Activated B cell treated with CpG ODN at 0.5 μM for 24 hours (primary cell): Measurements from ENCODE around the gene ZNF334. TPM values are rescaled to one million over a fixed set of nuclear protein-coding genes. Genes with fewer than 3 reads are reported as not detected.

Source experiments
- ATAC-seq: fragments of 200-7000 bp; cut with Tn5 transposase; one replicate; pipeline ENCODE4 v1.10.0; 2021; ENCODE audit warnings: low read depth, mild to moderate bottlenecking, moderate library complexity
- CTCF ChIA-PET: fragments of 350-600 bp; sonication (Branson Sonifier 250); formaldehyde crosslinking; loops from one replicate; lab custom pipeline; 2021; ENCODE audit warnings: antibody characterized with exemption; lab: Charles Lee
- POLR2A ChIA-PET: fragments of 350-600 bp; sonication (Branson Sonifier 250); formaldehyde crosslinking; loops from one replicate; lab custom pipeline; 2021; ENCODE audit warnings: antibody characterized with exemption; lab: Charles Lee
- DNase-seq: peaks from one replicate; pipeline ENCODE4 v3.0.0; 2022
- H3K27ac Mint-ChIP-seq: one replicate; pipeline ENCODE4 v1.8.0; 2020; ENCODE audit warnings: mixed read lengths
- H3K27me3 Mint-ChIP-seq: one replicate; pipeline ENCODE4 v1.8.0; 2021; ENCODE audit warnings: mixed read lengths
- H3K36me3 Mint-ChIP-seq: one replicate; pipeline ENCODE4 v1.8.0; 2021; ENCODE audit warnings: low read depth, mixed read lengths
- H3K4me1 Mint-ChIP-seq: one replicate; pipeline ENCODE4 v1.8.0; 2021; ENCODE audit warnings: mixed read lengths
- H3K4me3 Mint-ChIP-seq: one replicate; pipeline ENCODE4 v1.8.0; 2020; ENCODE audit warnings: mild to moderate bottlenecking, mixed read lengths
- H3K9me3 Mint-ChIP-seq: one replicate; pipeline ENCODE4 v1.8.0; 2020; ENCODE audit warnings: mixed read lengths
- CTCF ChIP-seq: fragments of 200-600 bp; IDR thresholded peaks from one replicate; pipeline ENCODE4 v1.8.0; 2022; ENCODE audit warnings: antibody characterized with exemption, mild to moderate bottlenecking
- intact Hi-C: fragments of 100-400 bp; cut with micrococcal nuclease; formaldehyde crosslinking; loops from one replicate; pipeline ENCODE4 v1.15.1; 2024
- total RNA-seq: library from RNA; stranded (reverse); gene quantifications from 2 replicates; pipeline ENCODE4 v1.2.3, GENCODE V29; 2022

Gene ZNF334
- total RNA-seq, 1 donor from 2014 or later: 0.27 TPM

GRCh38 chr20:46549188-46549972 is 36.0 kb upstream of the ZNF334 start:
- no peaks in the 10 kb centered on the region for H3K36me3 Mint-ChIP-seq
- no peaks in the 10 kb centered on the region for H3K9me3 Mint-ChIP-seq
- H3K4me1 Mint-ChIP-seq: peaks cover 42% of the 10 kb centered on the region
- POLR2A ChIA-PET: no interaction called here
- CTCF ChIA-PET: no interaction called here
- H3K27me3 Mint-ChIP-seq: no peaks in the 10 kb centered on the region
- DNase-seq: no peak
- H3K4me3 Mint-ChIP-seq: no peak overlapping the region
- H3K27ac Mint-ChIP-seq: no peak overlapping the region
- TF ChIP-seq CTCF: no peak
- no peak for ATAC-seq
- intact Hi-C loops: no loop called here

GRCh38 chr20:46548688-46549087 is 35.3 kb upstream of the ZNF334 start:
- ChIA-PET POLR2A (no interaction called here), CTCF (no interaction called here)
- H3K36me3 Mint-ChIP-seq: no peaks in the 10 kb centered on the region
- intact Hi-C loops: no loop called here
- ATAC-seq: no peak
- H3K27ac Mint-ChIP-seq: no peak overlapping the region
- no peaks in the 10 kb centered on the region for H3K9me3 Mint-ChIP-seq
- TF ChIP-seq CTCF: no peak
- peaks cover 38% of the 10 kb centered on the region for H3K4me1 Mint-ChIP-seq
- DNase-seq: no peak
- H3K27me3 Mint-ChIP-seq: no peaks in the 10 kb centered on the region
- no peak overlapping the region for H3K4me3 Mint-ChIP-seq

GRCh38 chr20:46547995-46548394 is 34.6 kb upstream of the ZNF334 start:
- H3K4me1 Mint-ChIP-seq: peaks cover 32% of the 10 kb centered on the region
- CTCF ChIA-PET: no interaction called here
- DNase-seq: no peak
- ATAC-seq: no peak
- POLR2A ChIA-PET: no interaction called here
- H3K27me3 Mint-ChIP-seq: no peaks in the 10 kb centered on the region
- H3K27ac Mint-ChIP-seq: no peak overlapping the region
- intact Hi-C loops: no loop called here
- no peak for TF ChIP-seq CTCF
- no peaks in the 10 kb centered on the region for H3K9me3 Mint-ChIP-seq
- no peak overlapping the region for H3K4me3 Mint-ChIP-seq
- H3K36me3 Mint-ChIP-seq: no peaks in the 10 kb centered on the region

GRCh38 chr20:46546936-46547335 is 33.6 kb upstream of the ZNF334 start:
- CTCF ChIA-PET: no interaction called here
- TF ChIP-seq CTCF: no peak
- POLR2A ChIA-PET: no interaction called here

GRCh38 chr20:46546298-46546697 is 32.9 kb upstream of the ZNF334 start:
- ChIA-PET POLR2A (no interaction called here), CTCF (no interaction called here)
- DNase-seq: no peak
- H3K9me3 Mint-ChIP-seq: no peaks in the 10 kb centered on the region
- H3K27ac Mint-ChIP-seq: no peak overlapping the region
- ATAC-seq: no peak
- intact Hi-C loops: no loop called here
- no peak overlapping the region for H3K4me3 Mint-ChIP-seq
- no peaks in the 10 kb centered on the region for H3K36me3 Mint-ChIP-seq
- no peak for TF ChIP-seq CTCF
- no peaks in the 10 kb centered on the region for H3K27me3 Mint-ChIP-seq
- peaks cover 16% of the 10 kb centered on the region for H3K4me1 Mint-ChIP-seq

More at GRCh38 chr20:46546936-46547335, 33.6 kb upstream of the ZNF334 start:
- Mint-ChIP-seq H3K36me3 (no peaks in the 10 kb centered on the region), H3K4me3 (no peak overlapping the region), H3K4me1 (peaks cover 22% of the 10 kb centered on the region), H3K27me3 (no peaks in the 10 kb centered on the region), H3K27ac (no peak overlapping the region), H3K9me3 (no peaks in the 10 kb centered on the region)
- ATAC-seq (no peak), DNase-seq (no peak)
- intact Hi-C loops: no loop called here
